CD4-positive, alpha-beta T cell treated with Interferon gamma for 1 hour (primary cell): ENCODE data around the gene TIMM29.
A peak's percentile ranks its signal among the peaks of the same experiment; 100 is the strongest.

Source experiments
- DNase-seq: peaks from one replicate; pipeline ENCODE4 v3.0.0-alpha.2; 2020

The TIMM29 gene

DNA sequence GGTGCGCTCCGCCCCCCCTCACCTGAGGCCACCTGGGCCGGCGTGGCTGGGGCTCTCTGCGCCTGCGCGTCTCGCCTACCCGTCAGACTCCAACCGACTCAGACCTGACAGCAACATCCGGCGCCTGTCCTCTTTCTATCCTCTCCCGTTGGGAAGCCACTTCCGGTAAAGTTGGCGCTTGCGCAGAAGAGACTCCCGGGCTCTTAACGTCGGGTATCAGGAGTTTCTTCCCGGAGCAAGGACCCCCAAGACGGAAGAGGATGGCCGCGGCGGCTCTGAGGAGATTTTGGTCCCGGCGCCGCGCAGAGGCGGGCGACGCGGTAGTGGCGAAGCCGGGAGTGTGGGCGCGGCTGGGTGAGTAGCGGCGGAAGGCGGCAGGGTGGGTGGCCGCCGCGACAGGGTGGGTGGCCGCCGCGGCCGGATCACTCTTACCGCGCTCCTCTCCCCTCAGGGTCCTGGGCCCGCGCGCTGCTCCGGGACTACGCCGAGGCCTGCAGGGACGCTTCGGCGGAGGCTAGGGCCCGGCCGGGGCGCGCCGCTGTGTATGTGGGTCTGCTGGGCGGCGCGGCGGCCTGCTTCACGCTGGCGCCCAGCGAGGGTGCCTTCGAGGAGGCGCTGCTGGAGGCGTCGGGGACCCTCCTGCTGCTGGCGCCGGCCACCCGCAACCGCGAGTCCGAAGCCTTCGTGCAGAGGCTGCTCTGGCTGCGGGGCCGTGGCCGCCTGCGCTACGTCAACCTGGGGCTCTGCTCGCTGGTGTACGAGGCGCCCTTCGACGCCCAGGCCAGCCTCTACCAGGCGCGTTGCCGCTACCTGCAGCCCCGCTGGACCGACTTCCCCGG is at the start of gene TIMM29, which contains the start of gene YIPF2:
Gene TIMM29 (plus strand): TSS at position 249 of the 839 bp plus-strand sequence. CDS start 12 bp downstream, at position 261.
Gene YIPF2 (minus strand): TSS at position 77 of the 839 bp plus-strand sequence. CDS start 229 bp downstream, outside the sequence.
- peak; percentile 96 for DNase-seq

DNA sequence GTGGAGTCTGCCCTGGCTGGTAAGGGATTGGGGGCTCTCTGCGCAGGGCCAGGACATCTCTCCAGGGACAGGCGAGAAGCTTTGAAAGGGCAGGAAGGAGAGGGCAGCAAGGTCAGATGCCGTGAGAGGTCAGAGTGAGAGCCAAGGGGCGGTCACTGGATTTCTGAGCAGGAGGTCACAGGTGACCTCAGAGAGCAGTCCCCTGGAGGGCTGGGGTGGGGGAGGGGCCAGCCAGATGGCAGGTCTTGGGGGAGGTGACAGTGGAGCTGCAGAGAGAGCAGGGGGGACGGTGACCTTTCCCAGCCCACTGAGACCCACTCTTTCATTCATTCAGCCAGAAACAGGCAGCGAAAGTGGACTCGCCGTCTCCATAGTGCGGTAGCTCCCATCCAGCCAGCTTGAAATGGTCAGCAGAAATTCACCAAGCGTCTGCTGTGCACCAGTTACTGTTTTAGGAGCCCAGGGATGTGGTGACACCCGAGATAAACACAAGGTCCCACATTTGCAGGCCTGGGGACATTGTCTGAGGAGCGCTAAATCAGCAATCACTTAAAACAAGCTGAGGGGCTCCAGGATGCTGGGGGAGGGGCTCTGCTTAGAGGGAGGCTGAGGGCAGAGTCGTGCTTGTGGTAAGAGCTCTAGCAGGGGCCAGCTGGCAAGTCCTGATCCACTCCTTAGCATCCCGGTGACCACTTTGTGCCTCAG is 47.1 kb upstream of the TIMM29 start:
- no peak for DNase-seq

DNA sequence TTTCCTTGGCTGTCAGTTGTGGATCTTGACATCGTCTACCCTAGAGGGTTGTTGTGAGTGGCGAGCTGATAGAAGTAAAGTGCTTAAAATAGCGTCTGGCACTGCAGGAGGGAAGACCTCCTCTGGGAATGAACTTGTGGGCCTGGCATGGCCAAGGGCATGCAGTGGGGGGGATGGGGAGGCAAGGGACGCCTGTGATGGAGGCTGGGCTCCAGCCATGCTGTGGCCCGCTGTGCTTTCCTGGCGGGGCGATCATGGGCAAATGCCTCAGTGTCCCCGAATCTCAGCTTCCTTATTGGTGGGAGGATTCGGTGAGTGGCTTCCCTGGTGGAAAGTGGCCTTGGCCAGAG is 46.5 kb upstream of the TIMM29 start:
- DNase-seq, result no peak

DNA sequence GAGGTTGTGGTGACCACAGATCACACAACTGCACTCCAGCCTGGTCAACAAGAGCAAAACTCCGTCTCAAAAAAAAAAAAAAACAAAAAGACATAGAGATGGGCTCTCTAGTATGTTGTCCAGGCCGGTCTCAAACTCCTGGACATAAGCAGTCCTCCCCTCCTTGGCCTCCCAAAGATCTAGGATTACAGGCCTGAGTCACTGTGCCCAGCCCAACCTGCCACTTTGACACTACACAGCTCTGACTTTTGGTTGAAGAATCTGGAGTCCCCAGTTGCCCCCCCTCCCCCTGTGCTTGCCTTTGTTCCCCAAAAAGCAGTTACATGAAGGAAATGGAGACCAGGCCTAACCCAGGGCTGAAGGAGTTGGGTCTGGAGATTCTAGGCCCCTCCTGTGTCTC is 44.3 kb upstream of the TIMM29 start:
- no peak for DNase-seq

DNA sequence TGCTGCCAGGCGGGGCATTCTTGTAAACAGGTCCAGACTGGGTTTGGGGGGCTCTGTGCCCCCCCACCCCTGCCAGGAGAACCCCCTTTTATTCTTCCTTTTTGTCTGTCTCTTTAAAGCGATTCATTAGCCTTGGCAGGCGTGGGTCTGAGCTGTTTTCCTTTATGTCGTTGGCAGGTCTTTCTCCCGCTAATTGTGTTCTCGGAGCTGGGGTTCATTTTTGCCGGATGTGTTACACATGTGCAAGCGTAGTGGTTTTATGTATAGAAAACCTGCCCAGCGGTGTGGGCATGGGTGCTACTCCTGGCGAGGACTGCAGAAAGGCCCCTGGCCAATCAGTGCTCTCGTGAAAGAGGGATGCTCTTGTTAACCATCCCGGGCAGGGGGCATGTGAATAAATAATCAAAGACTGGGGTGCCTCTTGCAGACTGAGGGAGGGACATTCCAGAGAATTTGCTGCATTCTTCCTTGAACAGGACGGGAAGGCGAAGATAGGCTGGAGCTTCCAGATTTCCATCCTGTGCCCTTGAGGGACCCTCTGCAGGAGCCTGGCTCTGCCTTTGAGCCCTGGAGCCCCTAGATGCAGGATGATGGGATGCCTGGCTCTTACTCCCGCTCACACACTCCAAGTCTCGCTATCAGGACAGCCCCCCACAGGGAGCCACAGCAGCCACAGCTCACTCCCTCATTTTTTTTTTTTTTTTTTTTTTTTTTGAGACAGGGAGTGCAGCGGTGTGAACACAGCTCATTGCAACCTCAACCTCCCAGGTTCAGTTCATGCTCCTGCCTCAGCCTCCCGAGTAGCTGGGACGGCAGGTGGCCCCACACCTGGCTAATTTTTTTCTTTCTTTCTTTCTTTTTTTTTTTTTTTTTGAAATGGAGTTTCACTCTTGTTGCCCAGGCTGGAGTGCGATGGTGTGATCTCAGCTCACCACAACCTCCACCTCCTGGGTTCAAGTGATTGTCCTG is 43.1 kb upstream of the TIMM29 start:
- no peak for DNase-seq

DNA sequence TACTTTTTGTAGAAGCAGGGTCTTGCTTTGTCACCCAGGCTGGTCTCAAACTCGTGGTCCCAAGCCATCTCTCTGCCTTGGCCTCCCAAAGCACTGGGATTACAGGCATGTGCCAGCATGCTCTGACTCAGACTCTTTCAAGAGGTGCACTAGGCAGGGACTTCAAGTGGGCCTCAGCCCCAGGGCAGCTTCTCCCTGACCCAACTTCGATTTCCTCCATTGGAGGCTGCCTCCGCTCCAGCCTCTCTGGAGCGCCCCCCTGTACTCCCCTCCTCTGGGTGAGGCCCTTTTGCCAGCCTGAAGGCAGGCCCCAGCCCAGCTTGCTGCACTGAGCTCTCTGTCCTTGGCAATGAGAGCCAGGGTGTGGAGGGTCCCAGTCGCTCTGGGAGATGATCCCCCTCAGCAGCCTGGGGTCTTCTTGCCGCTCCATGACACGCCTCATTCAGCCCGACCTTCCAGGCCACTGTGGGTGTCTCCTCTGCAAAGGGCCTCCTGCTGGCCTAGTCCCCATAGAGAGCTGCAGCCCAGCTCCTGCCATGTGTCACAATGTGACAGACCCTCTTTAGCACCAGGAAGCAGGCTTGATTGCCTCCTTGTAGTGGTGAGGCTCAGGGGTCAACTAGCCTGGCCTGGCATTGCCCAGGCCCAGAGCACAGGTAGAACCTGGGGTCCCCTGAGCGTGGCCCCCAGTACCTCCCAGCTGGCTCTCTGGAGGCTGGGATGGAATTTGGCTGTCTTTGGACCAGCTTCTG is 40.8 kb upstream of the TIMM29 start:
- DNase-seq, result no peak

DNA sequence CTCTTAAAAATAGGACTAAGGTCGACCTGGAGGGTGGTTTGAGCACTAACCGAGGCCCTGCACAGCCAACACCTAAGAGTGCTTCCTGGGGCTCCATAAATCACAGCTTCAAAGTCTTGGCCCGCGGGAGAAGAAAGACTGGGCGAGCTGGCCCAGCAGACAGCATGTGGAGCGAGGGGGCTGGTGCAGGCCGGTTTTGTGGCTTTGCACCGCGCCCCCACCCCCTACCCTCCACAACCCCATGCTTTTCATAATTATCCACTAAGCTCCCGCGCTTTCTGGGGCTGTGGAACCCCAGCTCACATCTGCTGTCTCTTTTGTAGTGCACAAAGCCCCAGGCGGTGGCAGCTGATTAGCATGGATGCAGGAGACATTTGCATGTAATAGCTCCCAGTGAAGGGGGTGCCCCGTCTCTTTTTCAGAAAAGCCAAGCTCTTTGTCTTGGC is 40.2 kb upstream of the TIMM29 start:
- DNase-seq, result no peak

DNA sequence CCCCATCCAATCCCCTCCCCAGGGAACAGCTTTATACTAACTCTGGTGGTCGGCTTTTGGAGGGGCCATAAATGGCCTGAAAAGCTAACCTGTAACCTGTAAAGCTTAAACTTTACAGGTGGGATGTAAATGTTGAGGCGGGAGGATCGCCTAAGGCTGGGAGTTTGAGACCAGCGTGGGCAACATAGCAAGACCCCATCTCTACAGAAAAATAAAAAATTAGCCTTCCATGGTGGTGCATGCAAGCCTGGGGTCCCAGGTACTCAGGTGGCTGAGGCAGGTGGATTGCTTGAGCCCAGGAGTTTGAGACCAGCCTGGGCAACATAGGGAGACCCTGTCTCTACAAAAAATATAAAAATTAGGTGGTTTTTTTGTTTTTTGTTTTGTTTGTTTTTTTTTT is 38.7 kb upstream of the TIMM29 start:
- no peak for DNase-seq

DNA sequence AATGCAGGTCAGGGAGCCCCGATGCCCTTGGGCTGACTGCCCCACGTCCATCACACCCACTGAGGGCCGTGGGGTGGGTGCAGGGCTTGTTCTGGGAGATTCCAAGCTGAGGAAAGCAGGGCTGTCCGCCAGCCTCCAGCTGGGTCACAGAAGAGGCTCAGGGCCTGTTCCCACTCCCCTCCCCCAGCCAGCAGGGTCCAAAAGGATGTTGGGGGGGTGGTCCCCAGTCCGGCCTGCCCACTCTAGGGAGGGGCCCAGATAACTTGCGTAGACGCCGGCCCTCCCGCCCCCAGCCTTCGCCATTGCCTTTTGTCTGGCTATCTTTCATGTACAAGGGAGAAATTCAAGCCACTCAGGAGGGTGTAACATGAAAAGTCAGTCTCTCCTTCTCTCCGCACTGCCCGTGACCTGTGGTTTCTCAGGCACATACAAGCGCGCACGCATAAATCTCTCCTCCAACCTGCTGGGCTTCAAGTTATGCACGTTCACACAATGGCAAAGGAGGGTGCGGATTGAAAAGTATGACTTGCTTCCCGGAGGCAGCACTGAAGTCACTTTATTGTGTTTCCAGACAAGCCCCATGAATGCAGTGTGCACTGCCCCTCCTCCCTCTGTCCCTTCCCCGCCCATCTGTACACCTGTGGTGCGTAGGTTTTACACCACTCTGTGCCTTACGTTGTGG is 37.1 kb upstream of the TIMM29 start:
- DNase-seq, result no peak

DNA sequence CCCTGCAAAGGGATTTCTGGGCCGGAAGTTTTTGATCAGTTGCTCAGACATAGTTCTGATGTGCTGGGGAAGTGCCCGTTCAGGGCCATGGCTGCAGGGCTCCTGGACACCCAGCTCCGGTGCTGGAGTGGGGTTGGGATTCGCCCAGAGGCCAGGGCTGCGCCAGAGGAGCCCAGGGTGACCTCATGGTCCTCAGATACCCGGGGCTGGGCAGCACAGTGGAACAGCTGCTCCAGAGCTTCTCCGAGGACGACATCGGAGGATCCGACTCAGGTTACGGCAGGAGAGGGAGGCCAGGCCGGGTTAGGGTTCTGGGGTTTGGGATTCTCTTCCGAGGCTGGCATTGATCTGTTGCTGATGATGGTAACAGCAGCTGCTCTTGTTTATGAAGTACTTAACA is 36.4 kb upstream of the TIMM29 start:
- no peak for DNase-seq

DNA sequence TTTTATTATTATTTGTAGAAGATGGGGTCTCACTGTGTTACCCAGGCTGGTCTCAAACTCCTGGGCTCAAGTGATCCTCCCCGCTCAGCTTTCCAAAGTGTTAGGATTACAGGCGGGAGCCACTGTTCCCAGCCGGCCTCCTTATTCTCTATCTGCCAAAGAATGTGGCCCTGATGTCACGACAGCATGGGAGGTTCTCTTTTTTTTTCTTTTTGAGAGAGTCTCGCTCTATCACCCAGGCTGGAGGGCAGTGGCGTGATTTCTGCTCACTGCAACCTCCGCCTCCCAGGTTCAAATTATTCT is 33.7 kb upstream of the TIMM29 start:
- no peak for DNase-seq

DNA sequence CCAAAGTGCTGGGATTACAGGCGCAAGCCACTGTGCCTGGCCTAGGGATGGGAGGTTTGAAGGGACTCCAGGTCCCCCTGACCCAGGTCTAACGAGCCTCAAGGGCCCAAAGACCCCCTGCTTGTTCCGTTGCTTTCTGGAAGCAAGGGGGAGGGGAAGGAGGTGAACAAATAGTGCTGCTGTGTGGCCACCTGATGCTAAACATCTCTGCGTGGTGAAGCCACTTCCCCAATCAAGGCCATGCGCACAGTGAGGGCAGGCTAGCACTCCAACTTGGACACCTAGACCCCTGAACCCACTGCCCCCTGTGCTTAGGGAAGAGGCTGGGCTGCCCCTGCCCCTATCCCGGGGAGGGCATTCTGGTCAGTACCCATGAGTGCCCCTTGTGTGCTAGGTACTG is 33.2 kb upstream of the TIMM29 start:
- no peak for DNase-seq

DNA sequence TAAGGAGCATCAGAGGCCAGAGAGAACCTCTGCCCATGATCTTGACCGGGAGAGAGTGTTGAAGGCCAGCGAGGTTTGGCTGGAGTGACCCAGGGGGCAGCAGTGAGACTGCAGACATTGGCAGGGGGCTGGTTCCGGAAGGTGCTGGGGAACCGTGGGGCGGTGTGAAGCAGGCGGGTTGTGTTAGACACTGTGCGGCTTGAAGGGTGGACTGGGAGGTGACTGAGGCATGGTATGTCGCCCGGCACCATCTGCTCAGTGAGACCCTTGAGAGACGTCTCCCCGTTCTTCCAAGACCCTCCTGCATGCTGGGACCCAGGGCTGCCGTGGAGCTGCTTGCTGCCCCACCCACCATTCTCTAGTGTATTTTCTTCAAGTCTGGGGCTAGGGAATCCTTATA is 32.7 kb upstream of the TIMM29 start:
- DNase-seq, result no peak

DNA sequence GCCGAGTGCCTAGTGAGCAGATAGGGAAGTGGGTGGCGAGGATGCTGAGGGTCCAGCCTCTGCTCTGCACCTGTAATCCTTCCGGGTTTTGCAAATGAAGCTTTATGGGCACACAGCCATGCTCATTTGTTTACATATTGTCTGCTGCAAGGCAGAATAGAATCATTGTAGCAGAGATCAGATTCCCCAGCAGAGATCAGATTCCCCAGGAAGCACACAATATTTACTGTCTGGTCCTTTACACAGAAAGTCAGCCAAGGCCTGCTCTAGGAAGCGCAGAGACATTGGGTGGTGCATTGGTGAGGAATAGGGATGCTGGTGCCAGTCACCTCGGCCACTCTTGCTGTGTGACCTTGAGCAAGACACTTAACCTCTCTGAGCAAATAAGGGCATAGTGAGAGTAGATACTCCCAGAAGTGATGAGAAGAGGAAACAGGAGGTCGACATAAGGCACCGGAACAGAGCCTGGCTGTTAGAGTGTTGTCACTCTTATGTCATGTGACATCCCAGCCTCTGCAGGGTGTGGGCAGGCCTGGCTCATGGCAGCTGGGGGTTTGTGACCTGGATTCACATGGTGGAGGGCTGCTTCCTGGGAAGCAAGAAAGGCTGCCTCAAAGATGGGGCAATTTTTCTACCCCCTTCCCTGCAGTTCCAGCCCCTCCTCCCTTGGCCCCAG is 31.6 kb upstream of the TIMM29 start:
- no peak for DNase-seq

DNA sequence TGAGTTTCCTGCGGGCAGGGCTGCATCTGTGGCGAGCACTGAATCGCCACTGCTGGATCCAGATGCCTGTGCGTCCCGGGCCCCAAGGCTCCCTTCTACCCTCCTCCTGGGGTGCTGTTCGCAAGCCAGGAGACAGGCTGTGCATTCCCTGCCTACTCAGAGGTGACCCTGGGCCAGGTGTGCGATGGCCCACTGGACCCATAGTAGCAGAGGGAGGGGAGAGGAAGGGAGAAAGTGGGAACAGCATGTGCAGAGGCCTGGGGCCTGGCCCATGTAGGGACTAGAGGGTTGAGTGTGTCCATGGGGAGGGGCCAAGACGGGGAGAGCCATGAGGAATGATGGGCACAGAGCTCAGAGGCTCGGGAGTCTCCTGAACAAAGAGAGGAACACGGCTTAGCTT is 30.0 kb upstream of the TIMM29 start:
- no peak for DNase-seq

DNA sequence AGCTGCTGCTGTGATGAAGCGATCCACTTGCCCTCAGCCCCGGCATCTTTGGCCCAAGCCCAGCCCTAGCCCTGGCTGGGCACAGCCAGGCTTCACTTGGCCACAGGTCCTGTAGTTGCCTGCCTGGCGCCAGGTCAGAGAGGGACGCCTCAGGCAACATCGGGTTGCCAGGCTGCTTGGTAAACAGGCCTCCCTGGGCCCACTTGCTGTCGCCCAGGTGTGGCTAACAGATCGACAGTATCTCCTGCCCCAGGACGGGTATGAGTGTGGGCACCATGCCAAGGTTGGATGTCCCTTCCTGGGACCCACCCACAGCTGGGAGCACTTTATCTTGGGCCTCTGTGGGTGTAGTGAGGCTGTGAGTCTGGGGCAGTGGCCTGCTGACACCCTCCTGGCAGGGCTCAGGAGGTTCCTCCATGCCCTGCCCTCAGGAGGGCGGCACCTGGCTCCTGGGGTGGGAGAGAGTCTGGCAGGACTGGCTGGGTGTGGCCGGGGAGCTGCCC is 29.4 kb upstream of the TIMM29 start:
- DNase-seq, result no peak

DNA sequence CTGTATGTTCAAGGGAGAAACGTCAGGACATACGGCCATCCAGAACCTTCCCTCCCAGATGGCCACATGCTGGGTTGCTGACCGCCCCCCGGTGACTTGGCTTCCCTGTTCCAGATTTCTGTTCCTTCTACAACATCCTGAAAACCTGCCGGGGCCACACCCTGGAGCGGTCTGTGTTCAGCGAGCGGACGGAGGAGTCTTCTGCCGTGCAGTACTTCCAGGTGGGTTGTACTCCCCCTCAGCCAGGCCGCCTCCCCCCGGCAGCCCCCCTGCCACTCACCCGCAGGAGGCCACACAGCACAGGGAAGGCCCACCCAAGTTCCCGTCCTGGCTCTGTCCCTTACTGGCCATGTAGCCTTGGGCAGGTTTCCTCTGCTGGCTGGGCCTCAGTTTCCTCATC is 20.7 kb upstream of the TIMM29 start:
- DNase-seq, result no peak

DNA sequence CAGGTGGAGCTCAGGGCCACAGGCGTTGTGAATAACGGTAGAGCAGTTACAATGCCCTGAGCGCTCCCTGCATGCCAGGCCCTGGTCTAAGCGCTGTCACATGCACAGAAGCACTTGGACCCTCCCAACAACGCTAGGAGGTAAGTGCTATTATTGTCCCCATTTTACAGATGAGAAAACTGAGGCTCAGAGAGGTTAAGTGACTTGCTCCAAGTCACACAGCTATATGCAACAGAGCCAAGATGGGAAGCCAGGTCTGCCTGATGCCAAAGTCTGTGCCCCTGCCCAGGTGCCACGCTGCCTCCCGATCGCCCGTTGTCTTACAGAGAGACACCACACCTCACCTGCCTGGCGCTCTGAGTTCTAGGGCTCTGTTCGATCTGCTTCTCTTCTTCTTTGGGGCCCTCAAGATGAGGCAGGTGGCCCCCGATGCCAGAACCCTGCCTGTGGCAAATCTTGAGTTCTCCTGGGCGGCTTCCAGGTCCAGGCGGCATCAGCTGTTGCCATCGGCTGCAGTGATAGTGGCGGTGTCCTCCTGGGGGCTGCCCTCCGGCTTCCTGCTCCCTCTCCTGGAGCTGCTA is 20.1 kb upstream of the TIMM29 start:
- no peak for DNase-seq

DNA sequence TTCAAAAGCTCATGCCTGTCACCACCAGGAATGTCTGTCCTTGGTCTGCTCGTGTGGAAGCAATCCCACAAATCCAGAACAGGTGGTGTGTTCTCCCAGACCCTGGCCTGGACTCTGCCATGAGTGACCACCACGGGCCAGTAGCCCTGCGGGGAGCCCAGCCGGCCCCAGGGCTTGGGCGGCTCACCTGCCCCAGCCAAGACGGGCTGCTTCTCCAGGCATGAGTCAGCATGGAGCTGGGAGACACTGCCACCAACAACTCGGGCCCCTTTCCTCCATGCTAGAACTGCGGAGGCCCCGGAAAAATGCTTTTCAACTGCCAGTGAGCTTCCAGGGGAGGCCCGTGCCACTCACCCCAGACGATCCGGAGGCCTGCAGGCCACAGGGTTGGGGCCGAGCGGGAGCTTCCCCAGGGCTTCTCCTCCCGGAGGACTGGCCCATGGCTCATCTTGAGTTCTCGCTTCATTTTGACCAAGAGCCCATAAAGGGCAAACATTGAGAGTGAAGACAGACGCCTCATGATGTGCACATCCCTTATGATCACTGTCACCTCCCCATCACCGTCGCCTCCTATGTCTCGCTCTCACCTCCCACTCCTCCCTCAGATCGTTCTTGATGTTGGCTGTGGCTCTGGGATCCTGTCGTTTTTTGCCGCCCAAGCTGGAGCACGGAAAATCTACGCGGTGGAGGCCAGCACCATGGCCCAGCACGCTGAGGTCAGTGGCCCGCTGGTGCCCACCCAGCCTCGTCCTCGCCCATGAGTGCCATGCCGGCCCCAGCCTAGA is 16.8 kb upstream of the TIMM29 start:
- no peak for DNase-seq

DNA sequence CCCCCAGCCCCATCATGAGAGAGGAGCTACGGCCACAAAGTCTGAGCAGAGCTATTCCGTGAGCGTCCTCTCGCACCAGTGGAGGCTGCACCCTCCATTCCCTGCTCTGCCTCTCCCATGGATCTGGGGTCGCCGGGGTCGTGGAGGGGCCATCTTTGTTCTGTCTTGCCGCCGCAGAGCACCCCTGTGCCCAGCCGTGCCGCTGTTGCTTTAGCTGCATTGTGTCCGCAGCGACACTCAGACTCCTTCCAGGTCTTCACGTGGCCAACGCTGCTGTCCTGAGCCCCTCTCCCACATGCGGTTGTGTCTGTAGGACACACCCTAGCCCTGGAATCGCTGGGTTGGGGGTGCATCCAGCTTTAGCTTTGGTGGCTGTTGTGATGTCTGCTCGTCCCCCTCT is 16.0 kb upstream of the TIMM29 start:
- no peak for DNase-seq
